ENCODE data around the gene EDRF1.

DNA sequence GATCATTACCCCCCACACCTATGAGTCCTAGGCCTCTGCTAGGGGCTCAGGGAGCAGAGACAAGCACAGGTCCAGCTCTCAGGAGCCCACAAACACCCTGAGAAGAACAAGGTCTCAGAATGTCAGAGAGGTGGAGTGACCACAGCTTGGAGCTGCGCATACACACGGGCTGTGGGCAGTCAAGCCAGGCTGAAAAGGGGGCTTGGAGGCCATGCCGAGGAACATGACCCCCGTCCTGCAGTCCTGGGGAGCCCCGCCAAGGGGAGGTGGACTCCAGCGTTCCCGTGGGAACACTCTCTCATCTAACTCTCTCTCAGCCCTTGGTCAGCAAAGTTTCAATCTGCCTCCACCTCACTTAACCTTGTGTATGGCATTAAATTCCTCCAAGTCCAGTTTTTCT, 63.9 kb downstream of the EDRF1 start:
- no peak for TF ChIP-seq EZH2phosphoT487 (IDR thresholded peaks at IDR 0.05; ENCODE audit: insufficient read depth, low read depth)
- no peak for TF ChIP-seq EZH2 (IDR thresholded peaks at IDR 0.05; ENCODE audit: insufficient read depth, poor library complexity, severe bottlenecking)

All from GM23248 (cell line).